Measurements from ENCODE around the gene F2RL3.
"Not testable (repeated sequence)": the region's sequence is repeated elsewhere in the genome, so short reads cannot be mapped to it uniquely, and the experiment has no call there.

F2RL3 gene

DNA sequence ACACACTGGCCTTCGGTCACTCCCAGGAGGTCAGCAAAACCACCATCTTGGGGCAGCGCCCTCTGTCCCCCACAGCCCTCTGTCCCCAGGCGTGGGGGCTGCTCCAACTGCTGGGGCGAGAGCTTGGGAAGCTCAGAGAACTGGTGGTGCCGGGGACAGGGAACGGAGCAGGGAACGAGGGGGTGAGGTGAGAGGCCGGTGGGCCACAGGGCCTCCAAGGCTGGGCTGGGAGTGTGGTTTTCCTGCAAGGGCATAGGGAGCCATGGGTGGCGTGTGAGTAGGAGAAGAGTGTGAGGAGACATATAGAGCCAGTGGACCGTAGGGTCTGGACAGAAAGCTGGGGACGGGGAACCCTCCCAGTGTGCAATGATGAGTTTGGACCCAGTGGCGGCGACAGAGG, 34.1 kb downstream of the F2RL3 start:
- no peak for DNase-seq

DNA sequence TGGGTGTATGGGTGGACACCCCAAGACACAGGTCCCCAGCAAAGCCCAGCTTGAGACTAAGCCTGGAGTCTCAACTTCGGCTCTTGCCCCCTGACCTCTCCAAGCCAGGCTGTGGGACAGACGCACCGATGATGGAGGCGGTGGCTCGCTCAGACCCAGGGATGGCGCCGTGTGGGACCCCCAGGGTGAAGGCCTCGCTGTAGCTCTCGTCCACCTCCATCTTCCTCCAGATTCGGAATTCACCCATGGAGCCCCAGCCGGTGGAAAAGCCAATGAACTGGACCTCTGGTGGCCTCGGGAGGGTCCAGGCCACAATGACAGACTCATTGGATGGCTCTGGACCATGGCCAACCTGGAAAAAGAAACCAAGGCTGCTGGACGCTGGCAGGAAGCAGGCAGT, 39.1 kb downstream of the F2RL3 start:
- no peak for DNase-seq

DNA sequence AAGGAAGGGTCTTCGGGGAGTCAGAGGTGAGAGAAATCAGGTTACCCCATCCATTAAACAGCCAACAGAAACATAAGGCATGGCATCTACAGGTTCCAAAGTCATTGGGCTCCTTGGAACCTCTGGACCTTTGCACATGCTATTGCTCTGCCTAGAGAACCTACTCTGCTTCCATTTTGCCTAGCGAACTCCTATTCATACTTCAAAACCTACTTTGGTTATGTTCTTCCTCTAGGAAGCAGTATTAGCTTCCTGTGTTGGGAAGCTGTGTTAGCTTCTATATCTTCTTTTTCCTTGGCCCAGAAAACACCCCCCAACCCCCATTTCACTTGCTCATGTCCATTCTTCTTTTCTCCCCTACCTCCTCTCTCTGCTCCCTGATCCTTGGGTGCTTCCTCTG, 39.6 kb downstream of the F2RL3 start:
- DNase-seq: no peak

DNA sequence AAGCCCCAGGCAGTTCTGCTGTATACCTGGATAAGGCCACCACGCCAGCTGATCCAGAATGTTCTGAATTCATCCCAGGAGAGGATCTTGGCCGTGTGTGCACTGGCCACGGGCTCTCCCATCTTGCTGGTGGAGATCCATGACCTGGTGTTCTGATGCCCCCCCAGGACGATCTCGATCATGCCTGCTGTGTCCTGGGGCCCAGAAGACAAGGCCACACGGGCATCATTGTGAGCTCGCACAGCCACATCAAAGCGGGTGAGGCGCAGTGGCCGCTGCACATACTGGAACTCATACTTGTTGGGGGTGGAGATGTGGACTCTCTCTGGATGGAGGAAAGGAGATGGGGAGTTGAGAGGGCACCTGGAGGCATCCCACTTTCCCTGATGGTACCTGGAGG, 40.1 kb downstream of the F2RL3 start:
- DNase-seq: no peak

DNA sequence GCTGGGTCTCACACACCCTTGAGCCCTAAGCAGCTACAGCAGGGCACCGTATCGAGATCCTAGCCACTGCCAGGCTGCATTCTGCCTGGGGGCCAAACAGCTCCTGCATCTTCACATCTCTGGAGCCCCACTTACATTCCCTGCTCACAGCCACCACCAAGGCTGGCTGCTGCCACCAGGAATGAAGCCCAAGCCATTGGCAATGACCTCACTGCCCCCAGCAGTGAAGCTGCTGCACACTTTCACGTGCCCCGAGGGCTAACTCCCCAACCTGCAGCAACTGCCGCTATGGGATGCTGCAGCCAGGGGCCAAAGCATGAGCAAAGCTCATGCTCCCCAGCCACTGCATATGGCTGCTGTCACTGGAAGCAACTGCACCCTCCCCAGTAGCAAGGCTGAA, 42.0 kb downstream of the F2RL3 start:
- DNase-seq: no peak

DNA sequence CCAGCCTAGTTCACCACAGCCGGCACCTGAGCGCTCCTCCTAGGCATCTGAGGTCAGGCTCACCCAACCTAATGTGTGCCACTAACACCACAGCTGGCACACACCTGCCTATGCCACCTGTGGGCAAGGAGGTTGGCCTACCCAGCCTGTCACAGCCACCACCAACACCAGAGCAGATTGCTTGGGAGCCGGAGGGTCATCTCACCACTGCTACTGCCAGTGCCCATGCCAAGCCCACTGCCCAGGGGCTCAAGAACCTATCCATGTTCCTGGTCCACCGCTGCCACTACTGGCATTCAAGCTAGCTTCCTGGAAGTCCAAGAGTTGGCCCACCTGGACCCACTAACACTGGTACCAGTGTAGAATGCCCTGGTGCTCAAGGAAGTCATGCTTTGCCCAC, 42.5 kb downstream of the F2RL3 start:
- no peak for DNase-seq

DNA sequence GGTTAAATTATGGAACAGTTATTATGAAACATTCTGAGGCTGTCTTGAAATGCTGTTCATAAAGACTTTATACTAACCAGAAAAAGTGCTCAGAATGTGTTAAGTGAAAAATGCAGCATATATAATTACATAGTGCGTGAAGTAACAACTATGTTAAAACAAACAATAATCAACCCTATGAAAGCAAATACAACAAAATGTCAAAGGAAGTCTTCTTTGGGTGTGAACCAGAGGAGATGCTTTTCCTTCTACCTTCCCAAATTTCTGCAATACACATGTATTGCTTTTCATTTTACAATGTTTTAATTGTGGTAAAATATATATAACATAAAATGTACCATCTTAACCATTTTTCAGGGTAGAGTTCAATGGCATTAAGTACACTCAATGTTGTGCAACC, 45.7 kb downstream of the F2RL3 start:
- no peak for DNase-seq

DNA sequence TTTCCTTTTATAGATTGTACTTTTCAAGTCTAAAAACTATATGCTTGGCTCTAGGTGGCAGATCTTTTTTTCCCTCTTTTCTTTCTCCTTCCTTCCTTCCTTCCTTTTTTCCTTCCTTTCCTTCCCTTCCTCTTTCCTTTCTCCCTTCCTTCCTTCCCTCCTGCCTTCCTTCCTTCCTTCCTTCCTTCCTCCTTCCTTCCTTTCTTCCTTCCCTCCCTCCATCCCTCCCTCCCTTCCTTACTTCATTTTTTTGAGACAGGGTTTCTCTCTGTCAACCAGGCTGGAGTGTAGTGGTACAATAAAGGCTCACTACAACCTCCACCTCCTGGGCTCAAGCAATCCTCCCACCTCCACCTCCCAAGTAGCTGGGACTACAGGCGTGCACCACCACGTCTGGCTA, 48.1 kb downstream of the F2RL3 start:
- DNase-seq: no peak

DNA sequence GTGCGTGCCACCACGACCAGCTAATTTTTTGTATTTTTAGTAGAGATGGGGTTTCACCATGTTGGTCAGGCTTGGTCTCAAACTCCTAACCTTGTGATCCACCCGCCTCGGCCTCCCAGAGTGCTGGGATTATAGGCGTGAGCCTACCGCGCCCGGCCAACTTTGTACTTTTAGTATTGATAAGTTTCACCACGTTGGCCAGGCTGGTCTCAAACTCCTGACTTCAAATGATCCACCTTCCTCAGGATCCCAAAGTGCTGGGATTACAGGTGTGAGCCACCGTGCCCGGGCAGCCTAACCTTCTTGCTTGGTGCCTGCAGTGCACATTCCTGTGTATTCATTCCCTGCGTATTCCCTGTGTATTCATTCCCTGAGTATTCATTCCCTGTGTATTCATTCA, 49.0 kb downstream of the F2RL3 start:
- DNase-seq: not testable (repeated sequence)

DNA sequence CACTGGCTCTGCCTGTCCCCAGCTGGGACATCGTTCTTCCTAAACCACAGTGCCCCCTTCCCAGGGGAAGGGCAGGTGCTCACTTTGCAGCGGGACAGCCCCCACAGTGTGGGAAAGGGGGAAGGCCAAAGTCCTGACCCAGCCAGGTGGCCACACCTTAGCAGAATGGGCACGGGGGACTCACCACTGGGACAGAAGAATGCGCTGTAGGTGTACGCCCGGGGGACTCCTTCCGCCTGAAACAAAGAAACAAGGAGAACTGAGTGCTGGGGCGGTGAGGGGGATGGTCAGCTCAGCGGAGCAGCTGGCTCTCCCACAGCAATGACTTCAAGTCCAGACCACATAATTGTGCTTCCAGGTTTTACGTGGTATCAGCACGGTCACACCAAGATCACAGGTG, 49.4 kb downstream of the F2RL3 start:
- DNase-seq: no peak

DNA sequence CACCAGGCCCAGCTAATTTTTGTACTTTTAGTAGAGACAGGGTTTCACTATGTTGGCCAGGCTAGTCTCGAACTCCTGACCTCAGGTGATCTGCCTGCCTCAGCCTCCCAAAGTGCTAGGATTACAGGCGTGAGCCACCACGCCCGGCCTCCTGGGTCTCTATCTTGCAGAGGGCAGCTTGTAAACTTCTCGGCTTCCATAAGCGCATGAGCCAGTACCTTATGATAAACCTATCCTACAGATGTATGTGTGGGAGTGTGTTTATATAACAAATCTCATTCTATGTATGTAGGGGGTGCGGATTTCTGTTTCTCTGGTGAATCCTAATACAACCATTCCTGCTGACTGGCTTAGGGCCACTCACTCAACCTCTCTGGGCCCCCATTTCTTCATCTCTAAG, 51.3 kb downstream of the F2RL3 start:
- not testable (repeated sequence) for DNase-seq

DNA sequence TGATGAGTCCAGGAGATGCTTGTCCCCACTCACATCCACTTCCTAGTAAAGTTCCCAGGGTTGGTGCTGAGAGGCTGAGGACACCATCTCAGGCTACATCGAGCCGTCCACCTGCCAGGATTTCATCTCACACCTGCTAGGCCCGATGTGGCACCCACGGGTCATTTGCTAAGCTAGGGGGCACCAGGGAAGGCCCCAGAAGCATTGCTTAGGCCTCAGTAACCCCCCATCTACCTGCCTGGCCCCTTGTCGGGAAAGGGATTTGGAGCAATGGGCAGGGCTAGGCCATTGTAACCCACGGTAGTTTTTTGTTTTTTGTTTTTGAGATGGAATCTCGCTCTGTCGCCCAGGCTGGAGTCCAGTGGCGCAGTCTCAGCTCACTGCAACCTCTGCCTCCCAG, 51.8 kb downstream of the F2RL3 start:
- no peak for DNase-seq
